K562 (cell line): Measurements from ENCODE around the gene BBC3. TPM values are rescaled to one million over a fixed set of nuclear protein-coding genes. Genes with fewer than 3 reads are reported as not detected.

Experiments
- ARID2 ChIP-seq: fragments of 450-650 bp; IDR thresholded peaks from 2 replicates; pipeline ENCODE4 v1.6.1; 2017; ENCODE audit warnings: antibody characterized with exemption, mild to moderate bottlenecking
- CBFB ChIP-seq: sonication (generic); formaldehyde crosslinking; IDR thresholded peaks from 2 replicates; pipeline ENCODE4 v1.4.0; 2020; ENCODE audit warnings: mild to moderate bottlenecking, missing genetic modification reagents
- CBX3 ChIP-seq, 2 experiments: IDR thresholded peaks; 1 replicate in 1 of 2; 2 replicates in 1 of 2; pipeline ENCODE4 v1.6.1; 2012; ENCODE audit warnings: inconsistent platforms in 2 of 2, low read length in 2 of 2, borderline replicate concordance in 1 of 2, control low read depth in 1 of 2
- CREB3 ChIP-seq: fragments of 450-650 bp; conservative IDR thresholded peaks from 2 replicates; pipeline ENCODE4 v1.6.1; 2016; ENCODE audit warnings: missing genetic modification characterization, low read depth, mild to moderate bottlenecking, missing compliant biosample characterization, moderate library complexity
- E2F6 ChIP-seq, 2 experiments: IDR thresholded peaks; 2 replicates each; pipeline ENCODE4 v1.6.1; 2011; ENCODE audit warnings: borderline replicate concordance in 1 of 2, control low read depth in 1 of 2, low read depth in 1 of 2, low read length in 1 of 2, mild to moderate bottlenecking in 1 of 2, mixed read lengths in 1 of 2, moderate library complexity in 1 of 2; ENCODE audit not compliant: insufficient read depth in 1 of 2, insufficient read length in 1 of 2, poor library complexity in 1 of 2, severe bottlenecking in 1 of 2; ENCODE audit errors: extremely low read depth in 1 of 2
- EGR1 ChIP-seq: fragments of 450-650 bp; conservative IDR thresholded peaks from 2 replicates; pipeline ENCODE4 v1.6.1; 2017; ENCODE audit warnings: mild to moderate bottlenecking
- ETV6 ChIP-seq, 3 experiments: fragments of 150-350 bp in 1 of 3; sonication (generic) in 1 of 3; formaldehyde crosslinking in 1 of 3; IDR thresholded peaks; 2 replicates each; pipeline versions ENCODE4 v1.6.1 to v1.8.0; 2014 to 2022; ENCODE audit warnings: borderline replicate concordance in 2 of 3, low read depth in 2 of 3, antibody characterized with exemption in 1 of 3, low read length in 1 of 3, mild to moderate bottlenecking in 1 of 3, missing genetic modification reagents in 1 of 3
- GTF2F1 ChIP-seq: IDR thresholded peaks from 2 replicates; pipeline ENCODE4 v1.6.1; 2011; ENCODE audit warnings: low read depth, low read length, improper control_type of control experiment
- MYNN ChIP-seq, 2 experiments: sonication (generic); formaldehyde crosslinking in 1 of 2; IDR thresholded peaks; 2 replicates each; pipeline versions ENCODE4 v1.5.0 to v1.6.1; 2016 to 2020; ENCODE audit warnings: antibody characterized with exemption in 1 of 2, missing genetic modification reagents in 1 of 2
- NFATC3 ChIP-seq: fragments of 450-650 bp; IDR thresholded peaks from 2 replicates; pipeline ENCODE4 v1.6.1; 2017; ENCODE audit warnings: mild to moderate bottlenecking
- PHF8 ChIP-seq: fragments of 200-600 bp; sonication (generic); IDR thresholded peaks from 2 replicates; pipeline ENCODE4 v1.6.1; 2012; ENCODE audit warnings: mixed run types, mild to moderate bottlenecking, inconsistent platforms, low read length, moderate library complexity, borderline replicate concordance
- PML ChIP-seq: IDR thresholded peaks from 2 replicates; pipeline ENCODE4 v1.6.1; 2012; ENCODE audit warnings: low read length, inconsistent platforms
- POLR2B ChIP-seq: fragments of 450-650 bp; IDR thresholded peaks from 2 replicates; pipeline ENCODE4 v1.6.1; 2018; ENCODE audit warnings: low read depth; ENCODE audit not compliant: partially characterized antibody
- RAD51 ChIP-seq: fragments of 450-650 bp; IDR thresholded peaks from 2 replicates; pipeline ENCODE4 v1.7.1; 2016; ENCODE audit warnings: low read depth, mild to moderate bottlenecking, borderline replicate concordance
- RFX5 ChIP-seq: IDR thresholded peaks from 2 replicates; pipeline ENCODE4 v1.6.1; 2011; ENCODE audit warnings: low read depth, mild to moderate bottlenecking, improper control_type of control experiment, low read length
- SMC3 ChIP-seq: conservative IDR thresholded peaks from 2 replicates; pipeline ENCODE4 v1.6.1; 2011; ENCODE audit warnings: low read depth, low read length, improper control_type of control experiment; ENCODE audit not compliant: insufficient read depth
- SNRNP70 ChIP-seq: fragments of 200-400 bp; formaldehyde crosslinking; optimal IDR thresholded peaks from 2 replicates; pipeline ENCODE3; 2017; ENCODE audit warnings: low read depth, low read length
- TEAD4 ChIP-seq, 2 experiments: sonication (generic) in 1 of 2; formaldehyde crosslinking in 1 of 2; IDR thresholded peaks; 2 replicates each; pipeline versions ENCODE4 v1.6.1 to v1.8.0; 2012 to 2022; ENCODE audit warnings: borderline replicate concordance in 1 of 2, inconsistent platforms in 1 of 2, low read length in 1 of 2, mild to moderate bottlenecking in 1 of 2, missing genetic modification reagents in 1 of 2
- TSC22D4 ChIP-seq: fragments of 450-650 bp; IDR thresholded peaks from 2 replicates; pipeline ENCODE4 v1.6.1; 2016; ENCODE audit warnings: missing genetic modification characterization, missing biosample characterization, control low read depth
- USF1 ChIP-seq: sonication (generic); formaldehyde crosslinking; IDR thresholded peaks from 2 replicates; pipeline ENCODE4 v1.9.0; 2022; ENCODE audit warnings: mild to moderate bottlenecking, missing genetic modification reagents
- ZBTB8A ChIP-seq: fragments of 450-650 bp; IDR thresholded peaks from 2 replicates; pipeline ENCODE4 v1.6.1; 2018; ENCODE audit warnings: mild to moderate bottlenecking, moderate library complexity; ENCODE audit not compliant: partially characterized antibody
- ZNF143 ChIP-seq: sonication (generic); formaldehyde crosslinking; IDR thresholded peaks from 2 replicates; pipeline ENCODE4 v1.9.0; 2022; ENCODE audit warnings: mild to moderate bottlenecking, missing genetic modification reagents
- ZNF253 ChIP-seq: fragments of 250-450 bp; sonication (Bioruptor Pico); conservative IDR thresholded peaks from 2 replicates; pipeline ENCODE4 v1.6.1; 2021; ENCODE audit warnings: mild to moderate bottlenecking
- ZNF263 ChIP-seq: sonication (generic); formaldehyde crosslinking; IDR thresholded peaks from 2 replicates; pipeline ENCODE4 v1.8.0; 2022; ENCODE audit warnings: mild to moderate bottlenecking, missing genetic modification reagents, borderline replicate concordance
- ZNF699 ChIP-seq: fragments of 250-450 bp; sonication (Bioruptor Pico); IDR thresholded peaks from 2 replicates; pipeline ENCODE4 v1.8.0; 2021; ENCODE audit warnings: mild to moderate bottlenecking, moderate library complexity; ENCODE audit not compliant: insufficient replicate concordance
- polyA plus RNA-seq, 8 experiments: library from polyadenylated mRNA; depleted of rRNA in 4 of 8; stranded (reverse) in 5 of 8; unstranded in 3 of 8; fragments of >200 nt; fragmentation: Nextera tagmentation in 2 of 8; fragmentation: Illumina TruSeq in 1 of 8; extraction: Ambion mirVana in 2 of 8; extraction: Trizol in 1 of 8; gene quantifications; 2 replicates each; pipeline versions ENCODE4 v1.2.1 to v1.2.3, GENCODE V29; 2011 to 2014; ENCODE audit warnings: inconsistent platforms in 1 of 8, missing spikeins in 1 of 8
- total RNA-seq, 7 experiments: library from RNA; depleted of rRNA in 6 of 7; stranded (reverse); fragments of >200 nt in 6 of 7; fragmentation: Illumina TruSeq in 2 of 7; extraction: Trizol in 2 of 7; gene quantifications; 2 replicates each; pipeline versions ENCODE4 v1.2.1 to v1.2.3, GENCODE V29; 2011 to 2021; ENCODE audit warnings: low replicate concordance in 1 of 7

The BBC3 gene
- total and polyA plus RNA-seq, 9 of the 15 experiments (the other 6 are each of a cell fraction or from before 2014, with no cell fraction given) = 0.15 to 30.7 (median 4.8) TPM

- TF ChIP-seq SNRNP70 (no peak), ZBTB8A (no peak), PML (no peak), CREB3 (tag) (no peak), POLR2B (no peak), SMC3 (no peak), PHF8 (peak; percentile 13; the same call in 1 of the 2 replicates), TSC22D4 (tag) (no peak), RFX5 (no peak), USF1 (CRISPR knock-in tag) (no peak), ZNF263 (CRISPR knock-in tag) (no peak; the same call in 1 of the 2 replicates), ARID2 (no peak), NFATC3 (no peak), GTF2F1 (no peak), MYNN (IDR thresholded peaks at IDR 0.05) (no peak), MYNN (CRISPR knock-in tag; IDR thresholded peaks at IDR 0.05) (no peak), E2F6 (IDR thresholded peaks at IDR 0.05; ENCODE audit: borderline replicate concordance in 1 of 2, extremely low read depth in 1 of 2, insufficient read depth in 1 of 2, insufficient read length in 1 of 2, low read depth in 1 of 2, low read length in 1 of 2, poor library complexity in 1 of 2, severe bottlenecking in 1 of 2) (peak; percentile 4 to 9), CBX3 (IDR thresholded peaks at IDR 0.05; ENCODE audit: borderline replicate concordance in 1 of 2, low read length in 2 of 2) (no peak), ZNF143 (CRISPR knock-in tag) (no peak), ZNF699 (CRISPR knock-in tag) (no peak), ZNF253 (CRISPR knock-in tag) (no peak), ETV6 (IDR thresholded peaks at IDR 0.05; ENCODE audit: borderline replicate concordance in 1 of 2, low read depth in 2 of 2, low read length in 1 of 2) (no peak), ETV6 (CRISPR knock-in tag; IDR thresholded peaks at IDR 0.05; ENCODE audit: borderline replicate concordance) (no peak), TEAD4 (IDR thresholded peaks at IDR 0.05; ENCODE audit: low read length) (peak; percentile 51), TEAD4 (CRISPR knock-in tag; IDR thresholded peaks at IDR 0.05; ENCODE audit: borderline replicate concordance) (no peak), EGR1 (peak; percentile 66), CBFB (CRISPR knock-in tag) (peak; percentile 55; the same call in 1 of the 2 replicates), RAD51 (no peak)
These were observed 44.1 kb upstream of the BBC3 start (continued) for GRCh38 chr19:47274891-47275761.
